ENCODE data around the gene KLHDC3. TPM values are rescaled to one million over a fixed set of nuclear protein-coding genes. Genes with fewer than 3 reads are reported as not detected.

The KLHDC3 gene
- total and polyA plus RNA-seq, 2 of the 13 experiments (the other 11 are each of a cell fraction or from before 2014, with no cell fraction given) = 78.3 to 91.5 TPM

GRCh38 chr6:43060034-43060754, 46.1 kb downstream of the KLHDC3 start (continued):
- TF ChIP-seq ATF6 (CRISPR knock-in tag; conservative IDR thresholded peaks at IDR 0.05) = peak; percentile 24; the same call in 1 of the 2 replicates
- TF ChIP-seq SMAD3 (CRISPR knock-in tag; IDR thresholded peaks at IDR 0.05) = no peak
- TF ChIP-seq, protein P1, sequence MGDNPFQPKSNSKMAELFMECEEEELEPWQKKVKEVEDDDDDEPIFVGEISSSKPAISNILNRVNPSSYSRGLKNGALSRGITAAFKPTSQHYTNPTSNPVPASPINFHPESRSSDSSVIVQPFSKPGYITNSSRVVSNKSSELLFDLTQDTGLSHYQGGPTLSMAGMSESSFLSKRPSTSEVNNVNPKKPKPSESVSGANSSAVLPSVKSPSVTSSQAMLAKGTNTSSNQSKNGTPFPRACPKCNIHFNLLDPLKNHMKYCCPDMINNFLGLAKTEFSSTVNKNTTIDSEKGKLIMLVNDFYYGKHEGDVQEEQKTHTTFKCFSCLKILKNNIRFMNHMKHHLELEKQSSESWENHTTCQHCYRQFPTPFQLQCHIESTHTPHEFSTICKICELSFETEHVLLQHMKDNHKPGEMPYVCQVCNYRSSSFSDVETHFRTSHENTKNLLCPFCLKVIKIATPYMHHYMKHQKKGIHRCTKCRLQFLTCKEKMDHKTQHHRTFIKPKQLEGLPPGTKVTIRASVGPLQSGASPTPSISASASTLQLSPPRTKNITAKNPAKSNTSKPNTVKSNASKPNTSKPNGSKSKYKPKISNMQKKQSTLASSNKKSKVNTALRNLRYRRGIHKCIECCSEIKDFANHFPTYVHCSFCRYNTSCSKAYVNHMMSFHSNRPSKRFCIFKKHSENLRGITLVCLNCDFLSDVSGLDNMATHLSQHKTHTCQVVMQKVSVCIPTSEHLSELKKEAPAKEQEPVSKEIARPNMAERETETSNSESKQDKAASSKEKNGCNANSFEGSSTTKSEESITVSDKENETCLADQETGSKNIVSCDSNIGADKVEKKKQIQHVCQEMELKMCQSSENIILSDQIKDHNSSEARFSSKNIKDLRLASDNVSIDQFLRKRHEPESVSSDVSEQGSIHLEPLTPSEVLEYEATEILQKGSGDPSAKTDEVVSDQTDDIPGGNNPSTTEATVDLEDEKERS (CRISPR knock-in tag; IDR thresholded peaks at IDR 0.05) = peak; percentile 89
- peak; percentile 85 for TF ChIP-seq HDAC1 (CRISPR knock-in tag; IDR thresholded peaks at IDR 0.05)
- peak; percentile 57 for TF ChIP-seq ZSCAN5A (CRISPR knock-in tag; IDR thresholded peaks at IDR 0.05; ENCODE audit: borderline replicate concordance)
- TF ChIP-seq ZNF766 (CRISPR knock-in tag; IDR thresholded peaks at IDR 0.05; ENCODE audit: borderline replicate concordance) = no peak
- TF ChIP-seq, protein P2, sequence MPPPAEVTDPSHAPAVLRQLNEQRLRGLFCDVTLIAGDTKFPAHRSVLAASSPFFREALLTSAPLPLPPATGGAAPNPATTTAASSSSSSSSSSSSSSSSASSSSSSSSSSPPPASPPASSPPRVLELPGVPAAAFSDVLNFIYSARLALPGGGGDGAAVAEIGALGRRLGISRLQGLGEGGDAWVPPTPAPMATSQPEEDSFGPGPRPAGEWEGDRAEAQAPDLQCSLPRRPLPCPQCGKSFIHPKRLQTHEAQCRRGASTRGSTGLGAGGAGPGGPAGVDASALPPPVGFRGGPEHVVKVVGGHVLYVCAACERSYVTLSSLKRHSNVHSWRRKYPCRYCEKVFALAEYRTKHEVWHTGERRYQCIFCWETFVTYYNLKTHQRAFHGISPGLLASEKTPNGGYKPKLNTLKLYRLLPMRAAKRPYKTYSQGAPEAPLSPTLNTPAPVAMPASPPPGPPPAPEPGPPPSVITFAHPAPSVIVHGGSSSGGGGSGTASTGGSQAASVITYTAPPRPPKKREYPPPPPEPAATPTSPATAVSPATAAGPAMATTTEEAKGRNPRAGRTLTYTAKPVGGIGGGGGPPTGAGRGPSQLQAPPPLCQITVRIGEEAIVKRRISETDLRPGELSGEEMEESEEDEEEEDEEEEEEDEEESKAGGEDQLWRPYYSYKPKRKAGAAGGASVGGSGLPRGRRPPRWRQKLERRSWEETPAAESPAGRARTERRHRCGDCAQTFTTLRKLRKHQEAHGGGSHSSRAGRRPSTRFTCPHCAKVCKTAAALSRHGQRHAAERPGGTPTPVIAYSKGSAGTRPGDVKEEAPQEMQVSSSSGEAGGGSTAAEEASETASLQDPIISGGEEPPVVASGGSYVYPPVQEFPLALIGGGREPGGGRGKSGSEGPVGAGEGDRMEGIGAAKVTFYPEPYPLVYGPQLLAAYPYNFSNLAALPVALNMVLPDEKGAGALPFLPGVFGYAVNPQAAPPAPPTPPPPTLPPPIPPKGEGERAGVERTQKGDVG (CRISPR knock-in tag; IDR thresholded peaks at IDR 0.05; ENCODE audit: borderline replicate concordance) = 0 out of 2 replicates have a peak, but pooled peaks have one; percentile 65
- no peak for TF ChIP-seq SMAD9 (CRISPR knock-in tag; IDR thresholded peaks at IDR 0.05)
- TF ChIP-seq ZBED4 (CRISPR knock-in tag; IDR thresholded peaks at IDR 0.05; ENCODE audit: borderline replicate concordance) = no peak
- TF ChIP-seq ZNF343 (CRISPR knock-in tag; IDR thresholded peaks at IDR 0.05) = peak; percentile 74; the same call in 1 of the 2 replicates
- peak; percentile 41; the same call in 1 of the 2 replicates for TF ChIP-seq ZNF652 (CRISPR knock-in tag; IDR thresholded peaks at IDR 0.05; ENCODE audit: borderline replicate concordance, low read depth)
- TF ChIP-seq ZNF607 (CRISPR knock-in tag; IDR thresholded peaks at IDR 0.05; ENCODE audit: borderline replicate concordance) = 0 out of 2 replicates have a peak, but pooled peaks have one; percentile 22
- TF ChIP-seq MED1 (CRISPR knock-in tag; IDR thresholded peaks at IDR 0.05) = peak; percentile 58; the same call in 1 of the 2 replicates
- TF ChIP-seq HMG20B (CRISPR knock-in tag; conservative IDR thresholded peaks at IDR 0.05) = 0 out of 2 replicates have a peak, but pooled peaks have one; percentile 34
